PC-3 (cell line): ENCODE results near the gene TFEC. TPM values are rescaled to one million over a fixed set of nuclear protein-coding genes. Genes with fewer than 3 reads are reported as not detected.

Source experiments
- ATAC-seq: fragments of 200-7000 bp; cut with Tn5 transposase; 2 replicates; pipeline ENCODE4 v1.9.1; 2020; ENCODE audit warnings: mild to moderate bottlenecking, moderate library complexity
- Bru-seq: library from RNA; stranded (reverse); fragments of 400-500 nt; gene quantifications from one replicate; lab custom pipeline; 2021; lab: Mats Ljungman, UMichigan
- BruChase-seq, 2 experiments: library from RNA; stranded (reverse); fragments of 400-500 nt; gene quantifications; one replicate each; lab custom pipeline; 2021; lab: Mats Ljungman, UMichigan
- BruUV-seq: library from RNA; stranded (reverse); fragments of 400-500 nt; replicated peaks from 2 replicates; lab custom pipeline; 2021; lab: Mats Ljungman, UMichigan
- CTCF ChIA-PET: fragments of 300-600 bp; sonication (Branson Sonifier 250); formaldehyde crosslinking; loops from one replicate; lab custom pipeline; 2022; ENCODE audit warnings: antibody characterized with exemption; lab: Charles Lee
- POLR2A ChIA-PET: fragments of 300-600 bp; sonication (Branson Sonifier 250); formaldehyde crosslinking; loops from one replicate; lab custom pipeline; 2022; ENCODE audit warnings: antibody characterized with exemption; ENCODE audit not compliant: unreplicated experiment; lab: Charles Lee
- DNase-seq: peaks from one replicate; pipeline ENCODE4 v3.0.0-alpha.2; 2015
- H2AFZ ChIP-seq: fragments of 300-600 bp; sonication (generic); 2 replicates; pipeline ENCODE4 v1.6.0; 2016; ENCODE audit warnings: antibody characterized with exemption, low read length
- H3F3A ChIP-seq: fragments of 300-600 bp; sonication (generic); one replicate; pipeline ENCODE4 v1.6.0; 2017; ENCODE audit warnings: antibody characterized with exemption, low read length, control low read depth, mild to moderate bottlenecking; ENCODE audit not compliant: unreplicated experiment
- H3K27ac ChIP-seq: fragments of 300-600 bp; sonication (generic); 2 replicates; pipeline ENCODE4 v1.5.1; 2016; ENCODE audit warnings: mild to moderate bottlenecking, low read length
- H3K27me3 ChIP-seq: fragments of 300-600 bp; sonication (generic); 2 replicates; pipeline ENCODE4 v1.6.1; 2016; ENCODE audit warnings: low read length, mixed read lengths
- H3K36me3 ChIP-seq: fragments of 300-600 bp; sonication (generic); 2 replicates; pipeline ENCODE4 v1.6.1; 2016; ENCODE audit warnings: low read depth, mixed run types, low read length, mixed read lengths
- H3K4me1 ChIP-seq: fragments of 300-600 bp; sonication (generic); 2 replicates; pipeline ENCODE4 v1.5.1; 2016; ENCODE audit warnings: low read length; ENCODE audit not compliant: insufficient read depth
- H3K4me2 ChIP-seq: fragments of 300-600 bp; sonication (generic); 2 replicates; pipeline ENCODE4 v1.6.0; 2016; ENCODE audit warnings: low read length
- H3K4me3 ChIP-seq: fragments of 300-600 bp; sonication (generic); 2 replicates; pipeline ENCODE4 v1.5.1; 2016; ENCODE audit warnings: mild to moderate bottlenecking, low read length, mixed read lengths
- H3K79me2 ChIP-seq: fragments of 300-600 bp; sonication (generic); 2 replicates; pipeline ENCODE4 v1.6.1; 2017; ENCODE audit warnings: low read length, mixed read lengths
- H3K9ac ChIP-seq: fragments of 300-600 bp; sonication (generic); 2 replicates; pipeline ENCODE4 v1.6.0; 2016; ENCODE audit warnings: mild to moderate bottlenecking, low read length
- H3K9me2 ChIP-seq: fragments of 300-600 bp; sonication (generic); replicated peaks from 2 replicates; pipeline ENCODE4 v1.6.1; 2016; ENCODE audit warnings: mixed run types, low read length, mixed read lengths
- H3K9me3 ChIP-seq: fragments of 300-600 bp; sonication (generic); 2 replicates; pipeline ENCODE4 v1.6.1; 2016; ENCODE audit warnings: low read length, mixed read lengths
- H4K20me1 ChIP-seq: fragments of 300-600 bp; sonication (generic); 2 replicates; pipeline ENCODE4 v1.6.1; 2016; ENCODE audit warnings: low read length, mixed read lengths
- CTCF ChIP-seq: fragments of 300-600 bp; sonication (generic); conservative IDR thresholded peaks from 2 replicates; pipeline ENCODE4 v1.5.1; 2017; ENCODE audit warnings: antibody characterized with exemption, low read depth, mild to moderate bottlenecking, low read length
- EZH2 ChIP-seq: fragments of 300-600 bp; sonication (generic); IDR thresholded peaks from one replicate; pipeline ENCODE4 v1.6.1; 2017; ENCODE audit warnings: antibody characterized with exemption, mild to moderate bottlenecking, low read length; ENCODE audit not compliant: unreplicated experiment
- EZH2phosphoT487 ChIP-seq: fragments of 300-600 bp; sonication (generic); IDR thresholded peaks from 2 replicates; pipeline ENCODE4 v1.6.1; 2018; ENCODE audit warnings: mild to moderate bottlenecking, antibody characterized with exemption, low read length, borderline replicate concordance
- intact Hi-C: fragments of 100-400 bp; cut with micrococcal nuclease; formaldehyde crosslinking; loops from 2 replicates; pipeline ENCODE4 v1.9.0; 2023
- long read RNA-seq: library from polyadenylated mRNA; unstranded; transcript quantifications from one replicate; pipeline ENCODE4 v2.0.0, GENCODE V29; 2021; ENCODE audit not compliant: unreplicated experiment
- total RNA-seq: library from RNA; depleted of rRNA; stranded (reverse); fragments of >200 nt; gene quantifications from 2 replicates; pipeline ENCODE4 v1.2.3, GENCODE V29; 2014; rRNA removed

The TFEC gene, protein sequence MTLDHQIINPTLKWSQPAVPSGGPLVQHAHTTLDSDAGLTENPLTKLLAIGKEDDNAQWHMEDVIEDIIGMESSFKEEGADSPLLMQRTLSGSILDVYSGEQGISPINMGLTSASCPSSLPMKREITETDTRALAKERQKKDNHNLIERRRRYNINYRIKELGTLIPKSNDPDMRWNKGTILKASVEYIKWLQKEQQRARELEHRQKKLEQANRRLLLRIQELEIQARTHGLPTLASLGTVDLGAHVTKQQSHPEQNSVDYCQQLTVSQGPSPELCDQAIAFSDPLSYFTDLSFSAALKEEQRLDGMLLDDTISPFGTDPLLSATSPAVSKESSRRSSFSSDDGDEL
- total RNA-seq = 0.12 and 0.15 TPM in 2 replicates
- Bru-seq, nascent RNA = percentile 38 among the genes with signal in this experiment
- percentile 28 among the genes with signal in this experiment for BruChase-seq, experiment 1, labeled RNA remaining after a 6-hour chase
- BruChase-seq, experiment 2, labeled RNA remaining after a 2-hour chase = percentile 38 among the genes with signal in this experiment
- long read RNA-seq, partial matches to known transcripts = 2 of 3 reads
- long read RNA-seq, other reads (novel, unspliced or antisense) = 1 of 3 reads

DNA sequence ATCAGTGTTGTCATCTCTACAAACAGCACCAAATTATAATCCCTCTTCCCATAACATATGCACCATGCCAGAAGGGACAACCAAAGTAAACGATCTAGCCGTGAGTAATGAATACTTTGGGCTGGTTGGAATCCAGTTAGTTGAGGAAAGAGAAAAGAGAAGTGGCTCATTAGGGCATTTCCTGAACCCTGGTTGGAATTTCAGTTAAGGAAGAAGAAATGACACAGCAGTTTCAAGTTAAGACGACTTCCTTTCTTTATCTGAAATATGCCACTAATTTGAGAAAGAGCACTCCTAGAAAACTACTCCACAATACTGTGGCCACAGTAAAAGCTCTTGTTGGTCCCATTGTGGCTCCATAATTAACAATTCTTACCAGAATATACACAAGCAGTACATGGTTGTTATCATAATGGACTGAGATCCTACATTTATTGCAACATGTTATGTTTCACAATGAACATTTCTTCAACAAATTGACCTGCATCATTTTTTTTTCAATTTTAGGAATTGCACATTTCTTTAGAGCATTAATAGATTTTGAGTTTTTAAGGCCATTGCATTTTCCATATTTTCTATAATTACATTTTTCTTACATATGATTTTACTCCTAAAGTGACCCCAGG is at the start of gene TFEC:
TSS of gene TFEC (minus strand) at position 113 of the 626 bp plus-strand sequence. CDS start 46,322 bp downstream, outside the sequence.
- no peak within 1 kb of the TSS for H3K4me3 ChIP-seq
- ATAC-seq (no peak), DNase-seq (peak; percentile 24)
- CTCF ChIA-PET = no interaction called here
- H3K4me1 ChIP-seq = no peaks in the 10 kb centered on the region
- no peaks in the 10 kb centered on the region for H4K20me1 ChIP-seq
- no TSS peak for BruUV-seq
- TF ChIP-seq EZH2 (no peak), CTCF (no peak), EZH2phosphoT487 (no peak)
- no peak within 1 kb of the TSS for H3K4me2 ChIP-seq
- no peaks in the 10 kb centered on the region for H3K9me3 ChIP-seq
- H3K27ac ChIP-seq = no peak within 1 kb of the TSS
- H2AFZ ChIP-seq = no peak within 1 kb of the TSS
- no peaks in the 10 kb centered on the region for H3K9me2 ChIP-seq
- H3K27me3 ChIP-seq = peaks cover 18% of the 10 kb centered on the region
- POLR2A ChIA-PET = no interaction called here
- no peaks in the 10 kb centered on the region for H3K79me2 ChIP-seq
- intact Hi-C loops = no loop called here
- H3F3A ChIP-seq = no peaks in the 10 kb centered on the region
- no peak within 1 kb of the TSS for H3K9ac ChIP-seq
- H3K36me3 ChIP-seq = no peaks in the 10 kb centered on the region

GRCh38 chr7:116075351-116076145 is 45.0 kb upstream of the TFEC start:
- Histone ChIP-seq H3K27ac (no peak overlapping the region), H2AFZ (no peak overlapping the region), H3K79me2 (no peaks in the 10 kb centered on the region), H3K4me2 (no peak overlapping the region), H3K36me3 (no peaks in the 10 kb centered on the region), H4K20me1 (no peaks in the 10 kb centered on the region), H3K4me1 (no peaks in the 10 kb centered on the region), H3K4me3 (no peak overlapping the region), H3K27me3 (peaks cover 6% of the 10 kb centered on the region; the same call in 1 of the 2 replicates), H3K9ac (no peak overlapping the region), H3K9me2 (no peaks in the 10 kb centered on the region), H3K9me3 (no peaks in the 10 kb centered on the region), H3F3A (no peaks in the 10 kb centered on the region)
- ATAC-seq (no peak), DNase-seq (no peak)
- intact Hi-C loops = no loop called here
- TF ChIP-seq CTCF (no peak), EZH2 (no peak), EZH2phosphoT487 (no peak)
- ChIA-PET POLR2A (no interaction called here), CTCF (no interaction called here)
- no TSS peak for BruUV-seq
